GM18907 (cell line): ENCODE measurements around the gene ZNF624.

Source experiments
- ATAC-seq: cut with Tn5 transposase; IDR thresholded peaks from one replicate; pipeline ENCODE4 v1.9.1; 2021; ENCODE audit warnings: mild to moderate bottlenecking, moderate library complexity; ENCODE audit not compliant: unreplicated experiment

ZNF624 gene

GRCh38 chr17:16593356-16594102 is 60.1 kb downstream of the ZNF624 start:
- ATAC-seq = no peak

- peak; percentile 90 for ATAC-seq
Observed at GRCh38 chr17:16589097-16589969, 64.3 kb downstream of the ZNF624 start.

GRCh38 chr17:16585796-16586195 is 67.9 kb downstream of the ZNF624 start:
- ATAC-seq = no peak

- ATAC-seq = no peak
Observed at GRCh38 chr17:16584273-16584995, 69.2 kb downstream of the ZNF624 start.

- ATAC-seq = no peak
Observed at GRCh38 chr17:16583781-16584180, 69.9 kb downstream of the ZNF624 start.

GRCh38 chr17:16573466-16573865 is 80.2 kb downstream of the ZNF624 start:
- ATAC-seq = no peak
